Keratinocyte (primary cell): ENCODE data around the gene GLDC.

Source experiments
- CTCF ChIP-seq, 3 experiments: IDR thresholded peaks in 1 of 3; conservative IDR thresholded peaks in 1 of 3; optimal IDR thresholded peaks in 1 of 3; 2 replicates in 2 of 3; 3 replicates in 1 of 3; pipeline versions ENCODE3 to v1.5.1; 2011; ENCODE audit warnings: low read length in 3 of 3, mild to moderate bottlenecking in 3 of 3, moderate library complexity in 2 of 3, control low read depth in 1 of 3, inconsistent platforms in 1 of 3; ENCODE audit not compliant: insufficient read depth in 2 of 3; ENCODE audit errors: extremely low read depth in 1 of 3
- EZH2 ChIP-seq: IDR thresholded peaks from one replicate; pipeline ENCODE4 v1.6.1; 2012; ENCODE audit warnings: inconsistent platforms, mild to moderate bottlenecking, low read length, moderate library complexity

DNA sequence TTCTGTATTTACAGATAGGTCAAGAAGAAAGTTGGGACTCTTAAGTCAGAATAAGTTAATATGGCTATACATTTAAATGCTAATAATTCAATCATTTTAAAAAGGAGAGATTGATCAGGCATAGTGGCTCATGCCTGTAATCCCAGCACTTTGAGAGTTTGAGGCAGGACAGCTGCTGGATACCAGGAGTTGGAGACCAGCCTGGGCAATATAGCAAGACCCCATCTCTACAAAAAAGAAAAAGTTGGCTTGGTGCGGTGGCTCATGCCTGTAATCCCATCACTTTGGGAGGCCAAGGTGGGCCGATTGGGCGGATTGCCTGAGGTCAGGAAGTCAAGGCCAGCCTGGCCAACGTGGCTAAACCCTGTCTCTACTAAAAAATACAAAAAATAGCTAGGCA, 15.0 kb upstream of the GLDC start:
- no peak for TF ChIP-seq CTCF (optimal IDR thresholded peaks at IDR 0.05 in 1 of 3, IDR thresholded peaks at IDR 0.05 in 1 of 3, conservative IDR thresholded peaks at IDR 0.05 in 1 of 3; ENCODE audit: extremely low read depth in 1 of 3, insufficient read depth in 2 of 3, low read length in 3 of 3)
- no peak for TF ChIP-seq EZH2
